ENCODE results near the gene FGFBP3. TPM values are rescaled to one million over a fixed set of nuclear protein-coding genes. Genes with fewer than 3 reads are reported as not detected.

FGFBP3 gene
- total and polyA plus RNA-seq, 2 of the 13 experiments (the other 11 are each of a cell fraction or from before 2014, with no cell fraction given), result 0.50 to 2.0 TPM

DNA sequence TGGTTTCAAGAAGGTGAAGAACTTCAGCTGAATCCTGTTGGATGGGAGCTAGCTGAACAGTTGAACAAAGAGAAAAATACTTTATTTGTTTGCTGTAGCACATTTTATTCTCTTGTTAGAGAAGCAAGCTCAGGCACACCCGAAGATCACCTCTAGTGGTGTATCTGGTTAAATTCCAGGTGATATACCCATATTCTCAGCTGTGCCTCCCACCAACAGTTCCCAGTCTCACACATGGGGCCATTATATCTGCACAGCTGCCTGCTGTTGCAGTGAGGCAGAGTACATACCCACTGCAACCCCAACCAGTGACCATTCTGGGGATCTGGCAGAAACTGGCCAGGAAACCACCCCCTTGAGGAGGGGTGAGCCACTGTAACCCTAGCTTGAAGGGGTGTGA, 23.5 kb upstream of the FGFBP3 start (continued):
- TF ChIP-seq, protein P1, sequence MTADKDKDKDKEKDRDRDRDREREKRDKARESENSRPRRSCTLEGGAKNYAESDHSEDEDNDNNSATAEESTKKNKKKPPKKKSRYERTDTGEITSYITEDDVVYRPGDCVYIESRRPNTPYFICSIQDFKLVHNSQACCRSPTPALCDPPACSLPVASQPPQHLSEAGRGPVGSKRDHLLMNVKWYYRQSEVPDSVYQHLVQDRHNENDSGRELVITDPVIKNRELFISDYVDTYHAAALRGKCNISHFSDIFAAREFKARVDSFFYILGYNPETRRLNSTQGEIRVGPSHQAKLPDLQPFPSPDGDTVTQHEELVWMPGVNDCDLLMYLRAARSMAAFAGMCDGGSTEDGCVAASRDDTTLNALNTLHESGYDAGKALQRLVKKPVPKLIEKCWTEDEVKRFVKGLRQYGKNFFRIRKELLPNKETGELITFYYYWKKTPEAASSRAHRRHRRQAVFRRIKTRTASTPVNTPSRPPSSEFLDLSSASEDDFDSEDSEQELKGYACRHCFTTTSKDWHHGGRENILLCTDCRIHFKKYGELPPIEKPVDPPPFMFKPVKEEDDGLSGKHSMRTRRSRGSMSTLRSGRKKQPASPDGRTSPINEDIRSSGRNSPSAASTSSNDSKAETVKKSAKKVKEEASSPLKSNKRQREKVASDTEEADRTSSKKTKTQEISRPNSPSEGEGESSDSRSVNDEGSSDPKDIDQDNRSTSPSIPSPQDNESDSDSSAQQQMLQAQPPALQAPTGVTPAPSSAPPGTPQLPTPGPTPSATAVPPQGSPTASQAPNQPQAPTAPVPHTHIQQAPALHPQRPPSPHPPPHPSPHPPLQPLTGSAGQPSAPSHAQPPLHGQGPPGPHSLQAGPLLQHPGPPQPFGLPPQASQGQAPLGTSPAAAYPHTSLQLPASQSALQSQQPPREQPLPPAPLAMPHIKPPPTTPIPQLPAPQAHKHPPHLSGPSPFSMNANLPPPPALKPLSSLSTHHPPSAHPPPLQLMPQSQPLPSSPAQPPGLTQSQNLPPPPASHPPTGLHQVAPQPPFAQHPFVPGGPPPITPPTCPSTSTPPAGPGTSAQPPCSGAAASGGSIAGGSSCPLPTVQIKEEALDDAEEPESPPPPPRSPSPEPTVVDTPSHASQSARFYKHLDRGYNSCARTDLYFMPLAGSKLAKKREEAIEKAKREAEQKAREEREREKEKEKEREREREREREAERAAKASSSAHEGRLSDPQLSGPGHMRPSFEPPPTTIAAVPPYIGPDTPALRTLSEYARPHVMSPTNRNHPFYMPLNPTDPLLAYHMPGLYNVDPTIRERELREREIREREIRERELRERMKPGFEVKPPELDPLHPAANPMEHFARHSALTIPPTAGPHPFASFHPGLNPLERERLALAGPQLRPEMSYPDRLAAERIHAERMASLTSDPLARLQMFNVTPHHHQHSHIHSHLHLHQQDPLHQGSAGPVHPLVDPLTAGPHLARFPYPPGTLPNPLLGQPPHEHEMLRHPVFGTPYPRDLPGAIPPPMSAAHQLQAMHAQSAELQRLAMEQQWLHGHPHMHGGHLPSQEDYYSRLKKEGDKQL (CRISPR knock-in tag; IDR thresholded peaks at IDR 0.05; ENCODE audit: low read depth), result no peak
- TF ChIP-seq ZC3H13 (CRISPR knock-in tag; IDR thresholded peaks at IDR 0.05) (no peak), DMAP1 (CRISPR knock-in tag; IDR thresholded peaks at IDR 0.05) (no peak)

DNA sequence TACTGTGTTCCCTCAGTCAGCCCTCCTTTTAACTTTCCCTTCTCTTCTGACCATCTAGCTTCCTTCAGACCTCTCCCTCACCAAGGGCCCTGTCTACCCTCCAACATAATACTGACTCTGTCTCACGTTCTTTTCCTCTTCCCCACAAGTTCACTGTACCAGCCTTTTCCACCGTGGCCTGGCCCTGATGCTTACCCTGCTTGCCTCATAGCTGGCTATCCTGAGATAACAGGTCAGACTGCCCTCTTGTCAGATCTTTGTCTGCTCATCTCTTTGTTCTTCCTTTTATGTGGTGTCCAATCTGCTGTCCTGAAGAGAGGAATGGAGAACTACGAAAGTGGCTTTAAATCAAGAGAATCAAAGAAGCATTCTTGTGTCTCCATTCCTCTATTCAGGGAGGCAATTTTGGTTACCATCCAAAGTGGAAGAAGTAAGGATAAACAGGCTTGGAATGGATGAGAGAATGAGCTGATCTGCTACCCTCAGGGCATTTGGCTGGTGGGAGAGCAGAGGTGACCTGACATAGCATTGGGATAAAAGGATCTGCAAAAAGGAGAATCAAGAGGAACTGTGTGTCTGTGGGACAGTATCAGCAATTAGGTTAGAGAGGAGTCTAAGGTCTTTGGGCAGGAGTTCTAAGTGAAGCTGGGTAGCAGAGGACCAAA, 22.4 kb upstream of the FGFBP3 start:
- peaks cover 14 to 46% of the 10 kb centered on the region in 2 experiments; a peak in 4 of 5 replicates for H3K36me3 ChIP-seq (replicated peaks in 1 of 2; ENCODE audit: control insufficient read depth in 1 of 2, insufficient read depth in 2 of 2, low read length in 2 of 2)
- no peak overlapping the region for H3K9ac ChIP-seq (ENCODE audit: insufficient read depth, low read depth, low read length)
- peaks cover 9% of the 10 kb centered on the region for H4K20me1 ChIP-seq (ENCODE audit: insufficient read depth, low read length)
- no peaks in the 10 kb centered on the region for H3K27me3 ChIP-seq (ENCODE audit: control insufficient read depth in 1 of 2, insufficient read depth in 2 of 2, low read length in 2 of 2)
- ChIA-PET POLR2A (interaction anchor here (2.0 kb wide), 1 partner anchor 8 kb away, joined by 8 read pairs; the partner anchor contains the start of gene BTAF1), CTCF (ENCODE audit: low intra/inter-chr PET ratio, low total read pairs) (no interaction called here)
- no peak for ATAC-seq
- no peaks in the 10 kb centered on the region for H3K9me3 ChIP-seq (ENCODE audit: low read length)
- DNase-seq (ENCODE audit: low spot score), result no peak
- H2AFZ ChIP-seq (ENCODE audit: low read length), result no peak overlapping the region
- H3K4me3 ChIP-seq (replicated peaks in 1 of 3; ENCODE audit: insufficient read depth in 1 of 3, low read depth in 2 of 3, low read length in 3 of 3), result no peak overlapping the region
- TF ChIP-seq MBNL3 (CRISPR knock-in tag; conservative IDR thresholded peaks at IDR 0.05) (no peak), ZNF121 (CRISPR knock-in tag; IDR thresholded peaks at IDR 0.05) (no peak), WIZ (CRISPR knock-in tag; IDR thresholded peaks at IDR 0.05) (no peak), ZNF253 (CRISPR knock-in tag; IDR thresholded peaks at IDR 0.05; ENCODE audit: borderline replicate concordance) (no peak), ZNF703 (CRISPR knock-in tag; IDR thresholded peaks at IDR 0.05; ENCODE audit: borderline replicate concordance) (no peak)
- TF ChIP-seq, protein P2, sequence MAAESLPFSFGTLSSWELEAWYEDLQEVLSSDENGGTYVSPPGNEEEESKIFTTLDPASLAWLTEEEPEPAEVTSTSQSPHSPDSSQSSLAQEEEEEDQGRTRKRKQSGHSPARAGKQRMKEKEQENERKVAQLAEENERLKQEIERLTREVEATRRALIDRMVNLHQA (CRISPR knock-in tag; IDR thresholded peaks at IDR 0.05), result no peak
- TF ChIP-seq, protein P3, sequence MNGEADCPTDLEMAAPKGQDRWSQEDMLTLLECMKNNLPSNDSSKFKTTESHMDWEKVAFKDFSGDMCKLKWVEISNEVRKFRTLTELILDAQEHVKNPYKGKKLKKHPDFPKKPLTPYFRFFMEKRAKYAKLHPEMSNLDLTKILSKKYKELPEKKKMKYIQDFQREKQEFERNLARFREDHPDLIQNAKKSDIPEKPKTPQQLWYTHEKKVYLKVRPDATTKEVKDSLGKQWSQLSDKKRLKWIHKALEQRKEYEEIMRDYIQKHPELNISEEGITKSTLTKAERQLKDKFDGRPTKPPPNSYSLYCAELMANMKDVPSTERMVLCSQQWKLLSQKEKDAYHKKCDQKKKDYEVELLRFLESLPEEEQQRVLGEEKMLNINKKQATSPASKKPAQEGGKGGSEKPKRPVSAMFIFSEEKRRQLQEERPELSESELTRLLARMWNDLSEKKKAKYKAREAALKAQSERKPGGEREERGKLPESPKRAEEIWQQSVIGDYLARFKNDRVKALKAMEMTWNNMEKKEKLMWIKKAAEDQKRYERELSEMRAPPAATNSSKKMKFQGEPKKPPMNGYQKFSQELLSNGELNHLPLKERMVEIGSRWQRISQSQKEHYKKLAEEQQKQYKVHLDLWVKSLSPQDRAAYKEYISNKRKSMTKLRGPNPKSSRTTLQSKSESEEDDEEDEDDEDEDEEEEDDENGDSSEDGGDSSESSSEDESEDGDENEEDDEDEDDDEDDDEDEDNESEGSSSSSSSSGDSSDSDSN (CRISPR knock-in tag; IDR thresholded peaks at IDR 0.05), result no peak
- no TSS peak for BruUV-seq (replicated peaks)
- peaks cover 90% of the 10 kb centered on the region for H3K79me2 ChIP-seq (ENCODE audit: insufficient read depth, low read length)
- WGBS (ENCODE audit: low lambda C conversion rate), result 73% methylated on average over 3 of the region's 3 CpGs
- no peak overlapping the region for H3K27ac ChIP-seq (ENCODE audit: extremely low read length, insufficient read depth, low read length)
- in situ Hi-C loops (cut with HindIII; ENCODE audit: extremely low pct_ligation_motif_present, low pct_unique_long_range_greater_than_20kb) (no loop called here), intact Hi-C loops (cut with micrococcal nuclease; ENCODE audit: unreplicated experiment) (no loop called here)
- H3K4me1 ChIP-seq (ENCODE audit: insufficient read depth, low read length), result peaks cover 39% of the 10 kb centered on the region
- H3K4me2 ChIP-seq (ENCODE audit: low read depth, low read length), result no peak overlapping the region
- no peak for FAIRE-seq

Measured in HepG2 (cell line).